WTC11 (cell line): ENCODE results near the gene TOR1A. TPM values are rescaled to one million over a fixed set of nuclear protein-coding genes. Genes with fewer than 3 reads are reported as not detected.

Experiments
- ATAC-seq: fragments of 200-7000 bp; cut with Tn5 transposase; 2 replicates; pipeline ENCODE4 v1.10.0; 2021; ENCODE audit warnings: mild to moderate bottlenecking, moderate library complexity
- CTCF ChIA-PET: fragments of 300-600 bp; sonication (Branson Sonifier 250); formaldehyde crosslinking; loops from one replicate; lab custom pipeline; 2021; ENCODE audit warnings: antibody characterized with exemption; lab: Charles Lee
- POLR2A ChIA-PET: fragments of 350-600 bp; sonication (Branson Sonifier 250); formaldehyde crosslinking; loops from one replicate; lab custom pipeline; 2021; ENCODE audit warnings: antibody characterized with exemption; lab: Charles Lee
- DNase-seq: peaks from one replicate; pipeline ENCODE4 v3.0.0; 2021; ENCODE audit warnings: low spot score
- H3K27ac Mint-ChIP-seq: 2 replicates; pipeline ENCODE4 v1.8.0; 2021; ENCODE audit warnings: mixed read lengths
- H3K27me3 Mint-ChIP-seq: 2 replicates; pipeline ENCODE4 v1.8.0; 2021; ENCODE audit warnings: low read depth, mild to moderate bottlenecking, moderate library complexity, mixed read lengths
- H3K36me3 Mint-ChIP-seq: 2 replicates; pipeline ENCODE4 v1.8.0; 2021; ENCODE audit warnings: mixed read lengths
- H3K4me1 Mint-ChIP-seq: 2 replicates; pipeline ENCODE4 v1.8.0; 2022; ENCODE audit warnings: mixed read lengths
- H3K4me3 Mint-ChIP-seq: 2 replicates; pipeline ENCODE4 v1.8.0; 2021; ENCODE audit warnings: mild to moderate bottlenecking, moderate library complexity, mixed read lengths
- H3K9me3 Mint-ChIP-seq: 2 replicates; pipeline ENCODE4 v1.8.0; 2021; ENCODE audit warnings: mixed read lengths
- E2F4 ChIP-seq: sonication (generic); formaldehyde crosslinking; IDR thresholded peaks from 2 replicates; pipeline ENCODE4 v1.8.1; 2022; ENCODE audit warnings: low read depth, mild to moderate bottlenecking, moderate library complexity, missing genetic modification reagents, borderline replicate concordance
- E2F5 ChIP-seq: sonication (generic); formaldehyde crosslinking; IDR thresholded peaks from 2 replicates; pipeline ENCODE4 v1.8.1; 2022; ENCODE audit warnings: mild to moderate bottlenecking, moderate library complexity, missing genetic modification reagents
- FOXJ3 ChIP-seq: sonication (generic); formaldehyde crosslinking; IDR thresholded peaks from 2 replicates; pipeline ENCODE4 v1.9.0; 2021; ENCODE audit warnings: missing genetic modification reagents, mild to moderate bottlenecking, borderline replicate concordance
- GABPB1 ChIP-seq: sonication (generic); formaldehyde crosslinking; IDR thresholded peaks from 2 replicates; pipeline ENCODE4 v1.8.1; 2023; ENCODE audit warnings: mild to moderate bottlenecking, missing genetic modification reagents
- NFE2L1 ChIP-seq: sonication (generic); formaldehyde crosslinking; IDR thresholded peaks from 2 replicates; pipeline ENCODE4 v1.8.1; 2023; ENCODE audit warnings: missing genetic modification reagents
- NR1H2 ChIP-seq: sonication (generic); formaldehyde crosslinking; IDR thresholded peaks from 2 replicates; pipeline ENCODE4 v1.9.0; 2021; ENCODE audit warnings: mild to moderate bottlenecking, moderate library complexity, missing genetic modification reagents
- RORB ChIP-seq: fragments of 250-450 bp; sonication (Bioruptor Pico); IDR thresholded peaks from 2 replicates; pipeline ENCODE4 v1.9.0; 2021; ENCODE audit warnings: mild to moderate bottlenecking
- SMAD3 ChIP-seq: sonication (generic); formaldehyde crosslinking; IDR thresholded peaks from 2 replicates; pipeline ENCODE4 v1.8.0; 2022; ENCODE audit warnings: missing genetic modification reagents, mild to moderate bottlenecking, borderline replicate concordance
- TCF7 ChIP-seq: sonication (generic); formaldehyde crosslinking; IDR thresholded peaks from 2 replicates; pipeline ENCODE4 v1.8.0; 2022; ENCODE audit warnings: mild to moderate bottlenecking, low read depth, missing genetic modification reagents, moderate library complexity
- USF2 ChIP-seq: sonication (generic); formaldehyde crosslinking; IDR thresholded peaks from 2 replicates; pipeline ENCODE4 v1.8.1; 2023; ENCODE audit warnings: mild to moderate bottlenecking, missing genetic modification reagents, moderate library complexity
- ZNF121 ChIP-seq: sonication (generic); formaldehyde crosslinking; IDR thresholded peaks from 2 replicates; pipeline ENCODE4 v1.8.0; 2023; ENCODE audit warnings: missing genetic modification reagents
- ZNF219 ChIP-seq: sonication (generic); formaldehyde crosslinking; IDR thresholded peaks from 2 replicates; pipeline ENCODE4 v1.8.0; 2023; ENCODE audit warnings: missing genetic modification reagents, mild to moderate bottlenecking, borderline replicate concordance
- ZNF263 ChIP-seq: sonication (generic); formaldehyde crosslinking; IDR thresholded peaks from 2 replicates; pipeline ENCODE4 v1.8.1; 2022; ENCODE audit warnings: low read depth, mild to moderate bottlenecking, moderate library complexity, missing genetic modification reagents
- ZNF281 ChIP-seq: sonication (generic); formaldehyde crosslinking; IDR thresholded peaks from 2 replicates; pipeline ENCODE4 v1.8.0; 2023; ENCODE audit warnings: mild to moderate bottlenecking, missing genetic modification reagents
- total RNA-seq: library from RNA; stranded (reverse); gene quantifications from 3 replicates; pipeline ENCODE4 v1.2.3, GENCODE V29; 2021
- TF ChIP-seq, protein P1 (sequence below): fragments of 250-450 bp; sonication (Bioruptor Pico); IDR thresholded peaks from 2 replicates; pipeline ENCODE4 v1.9.0; 2021; ENCODE audit warnings: mild to moderate bottlenecking
- TF ChIP-seq, protein P2 (sequence below): sonication (generic); formaldehyde crosslinking; IDR thresholded peaks from 2 replicates; pipeline ENCODE4 v1.8.1; 2022; ENCODE audit warnings: missing genetic modification reagents, borderline replicate concordance
- TF ChIP-seq, protein P3 (sequence below): fragments of 250-450 bp; sonication (Bioruptor Pico); IDR thresholded peaks from 2 replicates; pipeline ENCODE4 v1.8.0; 2021; ENCODE audit warnings: mild to moderate bottlenecking

The TOR1A gene
- total RNA-seq, 1 experiment from 2014 or later, result 32.7 TPM

DNA sequence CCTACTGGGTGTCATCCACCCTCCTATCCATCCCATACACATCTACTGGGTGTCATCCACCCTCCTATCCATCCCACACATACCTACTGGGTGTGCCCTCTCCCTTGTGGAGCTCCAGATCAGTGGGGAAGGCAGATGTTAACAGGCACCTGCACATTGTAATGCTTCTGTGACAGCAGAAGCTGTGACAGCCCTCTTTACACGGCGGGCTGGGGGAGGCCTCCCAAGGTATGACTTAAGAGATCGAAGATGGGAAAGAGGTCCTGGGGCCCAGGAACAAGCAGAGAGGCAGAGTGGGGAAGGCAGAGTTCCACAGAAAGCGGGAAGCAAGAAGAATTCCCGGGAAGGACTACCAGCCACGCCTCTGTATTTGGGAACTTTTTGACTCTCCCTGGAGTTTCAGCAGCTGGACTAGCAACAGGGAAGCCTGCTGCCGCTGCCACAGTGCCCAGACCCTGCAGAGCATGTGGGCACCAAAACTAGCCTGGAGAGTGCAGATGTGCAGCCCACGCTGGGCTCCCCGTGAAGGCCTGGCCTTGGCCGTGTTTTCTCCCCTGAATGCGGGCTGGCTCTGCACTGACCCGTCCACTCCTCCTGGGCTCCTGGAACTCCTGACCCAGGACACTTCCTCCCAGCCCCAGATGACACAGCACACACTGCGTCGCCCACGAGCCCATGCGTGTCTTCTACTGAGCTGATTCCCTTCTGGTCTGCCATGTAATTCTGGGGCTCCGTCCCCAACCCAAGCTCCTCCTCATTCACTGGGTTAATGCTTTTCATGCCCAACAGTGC lies 9.3 kb downstream of the TOR1A start:
- DNase-seq (no peak), ATAC-seq (no peak)
- peak overlapping the region; percentile 74; the same call in 1 of the 2 replicates for H3K27ac Mint-ChIP-seq
- CTCF ChIA-PET, result interaction anchor here (1.2 kb wide), 1 partner anchor 24 kb away, joined by 3 read pairs; no protein-coding TSS in a partner anchor
- H3K27me3 Mint-ChIP-seq, result no peaks in the 10 kb centered on the region
- POLR2A ChIA-PET, result interaction anchor here (0.6 kb wide), 1 partner anchor 12 kb away, joined by 4 read pairs; no protein-coding TSS in a partner anchor
- H3K4me1 Mint-ChIP-seq, result 0 out of 2 replicates have a peak, but pooled peaks cover 3% of the 10 kb centered on the region
- peaks cover 66% of the 10 kb centered on the region for H3K36me3 Mint-ChIP-seq
- H3K9me3 Mint-ChIP-seq, result no peaks in the 10 kb centered on the region
- no peak overlapping the region for H3K4me3 Mint-ChIP-seq
- TF ChIP-seq RORB (CRISPR knock-in tag), result no peak
- no peak for TF ChIP-seq USF2
- TF ChIP-seq ZNF281 (CRISPR knock-in tag), result no peak
- TF ChIP-seq ZNF263 (CRISPR knock-in tag), result no peak
- TF ChIP-seq, protein P1, sequence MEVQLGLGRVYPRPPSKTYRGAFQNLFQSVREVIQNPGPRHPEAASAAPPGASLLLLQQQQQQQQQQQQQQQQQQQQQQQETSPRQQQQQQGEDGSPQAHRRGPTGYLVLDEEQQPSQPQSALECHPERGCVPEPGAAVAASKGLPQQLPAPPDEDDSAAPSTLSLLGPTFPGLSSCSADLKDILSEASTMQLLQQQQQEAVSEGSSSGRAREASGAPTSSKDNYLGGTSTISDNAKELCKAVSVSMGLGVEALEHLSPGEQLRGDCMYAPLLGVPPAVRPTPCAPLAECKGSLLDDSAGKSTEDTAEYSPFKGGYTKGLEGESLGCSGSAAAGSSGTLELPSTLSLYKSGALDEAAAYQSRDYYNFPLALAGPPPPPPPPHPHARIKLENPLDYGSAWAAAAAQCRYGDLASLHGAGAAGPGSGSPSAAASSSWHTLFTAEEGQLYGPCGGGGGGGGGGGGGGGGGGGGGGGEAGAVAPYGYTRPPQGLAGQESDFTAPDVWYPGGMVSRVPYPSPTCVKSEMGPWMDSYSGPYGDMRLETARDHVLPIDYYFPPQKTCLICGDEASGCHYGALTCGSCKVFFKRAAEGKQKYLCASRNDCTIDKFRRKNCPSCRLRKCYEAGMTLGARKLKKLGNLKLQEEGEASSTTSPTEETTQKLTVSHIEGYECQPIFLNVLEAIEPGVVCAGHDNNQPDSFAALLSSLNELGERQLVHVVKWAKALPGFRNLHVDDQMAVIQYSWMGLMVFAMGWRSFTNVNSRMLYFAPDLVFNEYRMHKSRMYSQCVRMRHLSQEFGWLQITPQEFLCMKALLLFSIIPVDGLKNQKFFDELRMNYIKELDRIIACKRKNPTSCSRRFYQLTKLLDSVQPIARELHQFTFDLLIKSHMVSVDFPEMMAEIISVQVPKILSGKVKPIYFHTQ (CRISPR knock-in tag), result no peak
- TF ChIP-seq ZNF219, result no peak
- TF ChIP-seq E2F5 (CRISPR knock-in tag), result no peak
- TF ChIP-seq, protein P2, sequence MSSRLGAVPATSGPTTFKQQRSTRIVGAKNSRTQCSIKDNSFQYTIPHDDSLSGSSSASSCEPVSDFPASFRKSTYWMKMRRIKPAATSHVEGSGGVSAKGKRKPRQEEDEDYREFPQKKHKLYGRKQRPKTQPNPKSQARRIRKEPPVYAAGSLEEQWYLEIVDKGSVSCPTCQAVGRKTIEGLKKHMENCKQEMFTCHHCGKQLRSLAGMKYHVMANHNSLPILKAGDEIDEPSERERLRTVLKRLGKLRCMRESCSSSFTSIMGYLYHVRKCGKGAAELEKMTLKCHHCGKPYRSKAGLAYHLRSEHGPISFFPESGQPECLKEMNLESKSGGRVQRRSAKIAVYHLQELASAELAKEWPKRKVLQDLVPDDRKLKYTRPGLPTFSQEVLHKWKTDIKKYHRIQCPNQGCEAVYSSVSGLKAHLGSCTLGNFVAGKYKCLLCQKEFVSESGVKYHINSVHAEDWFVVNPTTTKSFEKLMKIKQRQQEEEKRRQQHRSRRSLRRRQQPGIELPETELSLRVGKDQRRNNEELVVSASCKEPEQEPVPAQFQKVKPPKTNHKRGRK, result no peak
- no peak for TF ChIP-seq TCF7 (CRISPR knock-in tag)
- no peak for TF ChIP-seq GABPB1
- TF ChIP-seq, protein P3, sequence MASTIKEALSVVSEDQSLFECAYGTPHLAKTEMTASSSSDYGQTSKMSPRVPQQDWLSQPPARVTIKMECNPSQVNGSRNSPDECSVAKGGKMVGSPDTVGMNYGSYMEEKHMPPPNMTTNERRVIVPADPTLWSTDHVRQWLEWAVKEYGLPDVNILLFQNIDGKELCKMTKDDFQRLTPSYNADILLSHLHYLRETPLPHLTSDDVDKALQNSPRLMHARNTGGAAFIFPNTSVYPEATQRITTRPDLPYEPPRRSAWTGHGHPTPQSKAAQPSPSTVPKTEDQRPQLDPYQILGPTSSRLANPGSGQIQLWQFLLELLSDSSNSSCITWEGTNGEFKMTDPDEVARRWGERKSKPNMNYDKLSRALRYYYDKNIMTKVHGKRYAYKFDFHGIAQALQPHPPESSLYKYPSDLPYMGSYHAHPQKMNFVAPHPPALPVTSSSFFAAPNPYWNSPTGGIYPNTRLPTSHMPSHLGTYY, result no peak
- TF ChIP-seq ZNF121 (CRISPR knock-in tag), result no peak
- TF ChIP-seq E2F4 (CRISPR knock-in tag), result no peak
- TF ChIP-seq NR1H2 (CRISPR knock-in tag), result no peak
- no peak for TF ChIP-seq SMAD3
- TF ChIP-seq FOXJ3, result no peak
- no peak for TF ChIP-seq NFE2L1 (CRISPR knock-in tag)
